K562 treated with DMSO at 1 percent for 12 hours (cell line): ENCODE results near the gene C9orf40. TPM values are rescaled to one million over a fixed set of nuclear protein-coding genes. Genes with fewer than 3 reads are reported as not detected.

Source experiments
- total RNA-seq: library from RNA; unstranded; fragments of 300-600 nt; gene quantifications from 2 replicates; pipeline ENCODE4 v1.2.3, GENCODE V29; 2022; ENCODE audit not compliant: insufficient read depth

The C9orf40 gene, protein sequence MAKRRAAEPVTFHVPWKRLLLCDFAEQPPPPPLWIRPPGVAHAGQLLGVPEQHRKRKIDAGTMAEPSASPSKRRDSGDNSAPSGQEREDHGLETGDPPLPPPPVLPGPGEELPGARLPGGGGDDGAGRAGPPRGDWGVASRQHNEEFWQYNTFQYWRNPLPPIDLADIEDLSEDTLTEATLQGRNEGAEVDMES
- 31.3 and 35.2 TPM in 2 replicates for total RNA-seq

DNA sequence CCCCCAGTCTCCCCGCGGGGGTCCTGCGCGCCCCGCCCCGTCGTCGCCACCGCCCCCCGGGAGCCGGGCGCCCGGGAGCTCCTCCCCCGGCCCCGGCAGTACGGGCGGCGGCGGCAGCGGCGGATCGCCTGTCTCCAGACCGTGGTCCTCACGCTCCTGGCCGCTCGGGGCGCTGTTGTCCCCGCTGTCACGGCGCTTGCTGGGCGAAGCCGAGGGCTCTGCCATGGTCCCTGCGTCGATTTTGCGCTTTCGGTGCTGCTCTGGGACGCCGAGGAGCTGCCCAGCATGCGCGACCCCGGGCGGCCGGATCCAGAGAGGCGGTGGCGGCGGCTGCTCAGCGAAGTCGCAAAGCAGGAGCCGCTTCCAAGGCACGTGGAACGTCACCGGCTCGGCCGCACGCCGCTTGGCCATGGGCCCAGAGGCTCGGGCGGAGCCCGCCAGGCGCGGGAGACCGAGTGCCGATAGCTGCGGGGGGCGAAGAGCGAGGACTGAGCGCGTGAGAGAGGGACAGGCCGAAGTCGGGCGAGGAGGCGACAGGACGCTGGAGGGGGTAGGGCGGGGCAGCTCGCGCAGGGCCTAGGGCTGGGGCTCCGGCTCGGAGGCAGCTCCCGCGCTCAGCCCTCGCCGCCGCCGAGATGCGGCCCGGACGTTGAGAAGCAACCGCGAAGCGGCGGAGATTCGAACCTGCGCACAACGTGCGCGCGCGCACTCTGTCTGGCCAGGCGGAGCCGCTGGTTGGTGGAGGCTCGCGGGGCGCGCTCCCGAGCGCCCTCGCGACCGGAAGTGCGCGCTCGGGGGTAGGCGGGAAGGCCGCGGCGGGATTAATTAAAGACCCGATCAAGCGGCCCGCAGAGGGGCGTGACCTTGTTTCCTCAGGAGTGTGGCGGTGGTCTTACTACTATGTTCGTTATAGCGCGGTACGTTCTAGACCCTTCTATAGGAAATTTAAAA, at the start of gene C9orf40:
Gene C9orf40, minus strand, starts transcription at position 712 of the 951 bp plus-strand sequence. Its CDS starts 301 bp downstream, at position 411.

Other genes starting within 250 kb of the C9orf40 start
- gene TRPM6, start 65.0 kb downstream of the C9orf40 start, total RNA-seq, result 0.06 TPM in 1 of 2 replicates, not detected in the other
- 1.7 and 6.6 TPM in 2 replicates for gene CARNMT1, start 75.4 kb upstream of the C9orf40 start, total RNA-seq
- gene NMRK1, start 135.2 kb upstream of the C9orf40 start, total RNA-seq, result 3.2 and 4.8 TPM in 2 replicates
- gene OSTF1, start 135.6 kb upstream of the C9orf40 start, total RNA-seq, result 44.4 and 58.3 TPM in 2 replicates